Ovary (tissue), 9 donors: ENCODE data around the gene MKLN1. TPM values are rescaled to one million over a fixed set of nuclear protein-coding genes. Genes with fewer than 3 reads are reported as not detected.

ENCODE experiments used
- DNase-seq, 5 donors: peaks; one replicate each; pipeline ENCODE4 v3.0.0-alpha.2; 2019 to 2020
- H3K27ac ChIP-seq, 2 donors: fragments of 200-600 bp; one replicate each; pipeline versions ENCODE4 v1.5.1 to v1.8.0; 2019 to 2022
- H3K27me3 ChIP-seq: fragments of 200-600 bp; one replicate; pipeline ENCODE4 v1.8.0; 2022
- H3K36me3 ChIP-seq: fragments of 200-600 bp; sonication (generic); one replicate; pipeline ENCODE4 v1.5.1; 2019
- H3K4me1 ChIP-seq: one replicate; pipeline ENCODE4 v1.8.1; 2013; ENCODE audit warnings: mild to moderate bottlenecking, moderate library complexity; ENCODE audit not compliant: insufficient read depth
- H3K4me3 ChIP-seq: fragments of 200-600 bp; sonication (generic); one replicate; pipeline ENCODE4 v1.5.1; 2017
- H3K9me3 ChIP-seq, 2 donors: fragments of 200-600 bp in 1 of 2; sonication (generic) in 1 of 2; one replicate each; pipeline versions ENCODE4 v1.5.1 to v1.8.1; 2013 to 2019; ENCODE audit warnings: mild to moderate bottlenecking in 1 of 2, moderate library complexity in 1 of 2
- EP300 ChIP-seq: sonication (generic); formaldehyde crosslinking; IDR thresholded peaks from one replicate; pipeline ENCODE4 v1.6.1; 2017; ENCODE audit warnings: antibody characterized with exemption
- POLR2A ChIP-seq: fragments of 450-650 bp; IDR thresholded peaks from one replicate; pipeline ENCODE4 v1.6.1; 2017; ENCODE audit warnings: antibody characterized with exemption, mild to moderate bottlenecking, moderate library complexity
- WGBS, 3 donors: extraction: QIAGEN DNeasy Blood & Tissue Kit in 1 of 3; methylation state at CpG; one replicate each; pipeline versions ENCODE4 v1.1.5 to v1.1.7; 2013 to 2017; 5-methylcytosine and 5-hydroxymethylcytosine counted together
- intact Hi-C, 4 donors: fragments of 100-400 bp; cut with DNase I; formaldehyde crosslinking; loops; one replicate each; pipeline versions ENCODE4 v1.11.0 to v1.15.1; 2022 to 2023
- polyA plus RNA-seq, 2 donors: library from polyadenylated mRNA; stranded (reverse); fragments of 200-250 nt in 1 of 2; fragments of 350-450 nt in 1 of 2; fragmentation: Illumina TruSeq in 1 of 2; extraction: RNeasy Lipid Tissue Mini Kit (QIAGEN cat#74804) in 1 of 2; gene quantifications; one replicate each; pipeline ENCODE4 v1.2.3, GENCODE V29; 2013 to 2014
- total RNA-seq, 7 donors: library from RNA; depleted of rRNA in 2 of 7; stranded (reverse); fragments of >200 nt in 2 of 7; fragmentation: NEBNext Ultra II Directional in 3 of 7; extraction: Animal tissue kit (Norgen Biotek cat#: 25700) in 3 of 7; gene quantifications; one replicate each; pipeline versions ENCODE4 v1.1.0 to v1.2.4, GENCODE V29; 2016 to 2023
- TF ChIP-seq, protein P1 (sequence below), 3 donors: fragments of 450-650 bp in 2 of 3; fragments of 200-600 bp in 1 of 3; IDR thresholded peaks; one replicate each; pipeline versions ENCODE4 v1.5.1 to v1.8.0; 2016 to 2022; ENCODE audit warnings: antibody characterized with exemption in 3 of 3, mild to moderate bottlenecking in 1 of 3
- donor health status: DM: no; HTN: no; CAD: no; lungs with moderate emphysema.
- donor health status: DM: no; HTN: no; CAD: no.
- donor health status: Bipolar disorder and iron deficiency.
- donor health status: DM: yes; HTN: yes; CAD: no.
- donor health status: DM: no; HTN: no; CAD: no.
- donor health status: DM: yes; HTN: yes; CAD: no.

MKLN1 gene
- total and polyA plus RNA-seq, 9 donors = 12.7 to 87.1 (median 53.8) TPM

DNA sequence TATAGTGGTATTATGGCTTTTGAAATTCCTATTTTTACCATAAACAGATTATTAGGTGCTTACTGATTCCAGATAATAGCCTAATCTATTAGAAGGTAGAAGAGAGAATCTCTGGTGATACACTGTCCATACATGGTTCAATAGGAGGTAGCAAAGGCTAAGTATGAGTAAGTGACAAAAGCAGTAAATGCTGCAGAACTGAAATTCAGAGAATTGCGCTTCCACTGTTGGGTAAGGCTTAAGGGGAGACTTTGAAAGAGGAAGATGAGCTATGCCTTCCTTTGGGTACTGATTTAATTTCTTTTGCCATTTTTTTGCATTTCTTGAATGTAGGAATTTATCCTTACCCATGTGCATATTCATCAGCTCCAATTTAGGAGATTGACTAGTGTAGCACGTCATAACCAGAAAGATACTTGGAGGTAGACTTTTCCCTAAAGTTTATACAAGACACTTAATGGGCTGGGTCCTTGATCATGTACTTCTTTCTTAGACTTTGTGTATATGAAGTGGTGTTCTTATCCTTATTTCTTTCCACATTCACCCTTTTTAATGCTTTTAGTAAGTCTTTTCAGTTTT lies 15.3 kb downstream of the MKLN1 start:
- H3K4me3 ChIP-seq = no peak overlapping the region
- intact Hi-C loops = no loop called here

DNA sequence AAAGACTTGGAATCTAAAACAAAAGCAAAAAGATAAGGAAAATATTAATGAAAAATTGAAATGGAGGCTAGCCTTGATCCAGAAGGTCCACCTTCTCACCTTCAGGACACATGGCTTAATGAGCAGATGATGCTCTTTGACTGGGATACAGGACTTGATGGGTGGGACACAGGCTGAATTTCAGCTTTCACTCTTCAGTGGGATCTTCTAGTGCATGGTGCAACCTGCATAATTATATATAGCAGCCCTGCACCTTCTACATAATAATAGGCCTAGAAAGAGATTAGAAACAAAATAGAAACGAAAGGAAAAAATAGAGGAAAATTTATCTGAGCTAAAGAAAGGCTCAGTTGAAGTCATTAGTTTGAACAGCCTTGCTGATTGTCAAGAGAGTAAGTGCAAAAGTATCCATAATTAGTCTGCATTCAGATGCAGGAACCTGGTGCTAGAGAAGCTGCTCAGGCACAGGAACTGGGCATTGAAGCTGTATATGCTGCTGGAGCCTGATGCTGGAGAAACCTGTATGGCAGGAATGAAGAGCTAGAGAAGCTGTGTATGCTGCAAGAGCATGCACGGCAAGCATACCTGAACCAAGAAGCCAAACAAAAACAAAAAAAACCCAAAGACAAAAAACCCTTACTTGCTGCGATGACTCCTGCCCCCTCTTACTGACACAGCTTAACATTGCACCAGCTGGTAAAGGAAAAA lies 19.4 kb downstream of the MKLN1 start:
- H3K4me1 ChIP-seq = peaks cover 4% of the 10 kb centered on the region
- intact Hi-C loops = no loop called here
- WGBS, 3 donors = 26 to 56% (median 34%) methylated on average over 3 of the region's 3 CpGs
- no peaks in the 10 kb centered on the region for H3K36me3 ChIP-seq
- H3K27me3 ChIP-seq = no peaks in the 10 kb centered on the region
- H3K9me3 ChIP-seq = no peaks in the 10 kb centered on the region
- H3K4me3 ChIP-seq = no peak overlapping the region
- TF ChIP-seq, protein P1, sequence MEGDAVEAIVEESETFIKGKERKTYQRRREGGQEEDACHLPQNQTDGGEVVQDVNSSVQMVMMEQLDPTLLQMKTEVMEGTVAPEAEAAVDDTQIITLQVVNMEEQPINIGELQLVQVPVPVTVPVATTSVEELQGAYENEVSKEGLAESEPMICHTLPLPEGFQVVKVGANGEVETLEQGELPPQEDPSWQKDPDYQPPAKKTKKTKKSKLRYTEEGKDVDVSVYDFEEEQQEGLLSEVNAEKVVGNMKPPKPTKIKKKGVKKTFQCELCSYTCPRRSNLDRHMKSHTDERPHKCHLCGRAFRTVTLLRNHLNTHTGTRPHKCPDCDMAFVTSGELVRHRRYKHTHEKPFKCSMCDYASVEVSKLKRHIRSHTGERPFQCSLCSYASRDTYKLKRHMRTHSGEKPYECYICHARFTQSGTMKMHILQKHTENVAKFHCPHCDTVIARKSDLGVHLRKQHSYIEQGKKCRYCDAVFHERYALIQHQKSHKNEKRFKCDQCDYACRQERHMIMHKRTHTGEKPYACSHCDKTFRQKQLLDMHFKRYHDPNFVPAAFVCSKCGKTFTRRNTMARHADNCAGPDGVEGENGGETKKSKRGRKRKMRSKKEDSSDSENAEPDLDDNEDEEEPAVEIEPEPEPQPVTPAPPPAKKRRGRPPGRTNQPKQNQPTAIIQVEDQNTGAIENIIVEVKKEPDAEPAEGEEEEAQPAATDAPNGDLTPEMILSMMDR (IDR thresholded peaks at IDR 0.05) = no peak
- TF ChIP-seq POLR2A (no peak), EP300 (no peak)
- DNase-seq = no peak
- no peak overlapping the region for H3K27ac ChIP-seq

More for the DNA sequence above, 15.3 kb downstream of the MKLN1 start:
- WGBS, 3 donors = 91 to 94% (median 91%) methylated on average over 2 of the region's 2 CpGs
- H3K4me1 ChIP-seq = peaks cover 7% of the 10 kb centered on the region
- TF ChIP-seq, protein P1 (IDR thresholded peaks at IDR 0.05) = no peak
- no peak for TF ChIP-seq EP300
- TF ChIP-seq POLR2A = no peak
- DNase-seq = no peak
- H3K27ac ChIP-seq = no peak overlapping the region
- H3K36me3 ChIP-seq = no peaks in the 10 kb centered on the region
- H3K27me3 ChIP-seq = no peaks in the 10 kb centered on the region
- no peaks in the 10 kb centered on the region for H3K9me3 ChIP-seq

DNA sequence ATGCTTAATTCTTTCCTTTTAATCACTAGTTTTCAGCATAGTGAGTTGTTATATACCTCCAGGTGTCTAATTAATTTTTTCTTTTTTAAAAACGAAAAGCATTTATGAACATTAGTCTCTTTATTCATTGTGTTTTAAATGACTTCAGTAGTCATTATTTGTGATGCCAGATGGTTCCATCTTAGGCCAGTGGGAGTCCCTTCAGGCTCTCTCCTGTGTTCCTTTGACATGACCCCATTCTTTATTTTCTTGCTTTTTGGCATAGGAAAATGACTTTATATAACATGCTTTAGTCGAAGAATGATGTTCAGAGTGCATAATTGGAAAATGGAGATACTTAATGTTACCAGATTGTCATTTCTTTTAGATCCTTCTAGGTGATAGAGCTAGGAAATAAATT lies 24.4 kb downstream of the MKLN1 start:
- no peaks in the 10 kb centered on the region for H3K9me3 ChIP-seq
- H3K36me3 ChIP-seq = no peaks in the 10 kb centered on the region
- no peak for TF ChIP-seq POLR2A
- no peak for TF ChIP-seq EP300
- TF ChIP-seq, protein P1 (IDR thresholded peaks at IDR 0.05) = no peak
- no peaks in the 10 kb centered on the region for H3K27me3 ChIP-seq
- DNase-seq = no peak
- no peak overlapping the region for H3K4me3 ChIP-seq
- H3K27ac ChIP-seq = no peak overlapping the region
- intact Hi-C loops = no loop called here
- peaks cover 8% of the 10 kb centered on the region for H3K4me1 ChIP-seq
- 48 to 66% (median 62%) methylated on average over 2 of the region's 2 CpGs for WGBS, 3 donors

- WGBS, 3 donors = 48 to 57% (median 56%) methylated on average over 3 of the region's 3 CpGs
- Histone ChIP-seq H3K9me3 (no peaks in the 10 kb centered on the region), H3K36me3 (no peaks in the 10 kb centered on the region), H3K4me3 (no peak overlapping the region), H3K27me3 (no peaks in the 10 kb centered on the region), H3K27ac (no peak overlapping the region), H3K4me1 (peaks cover 6% of the 10 kb centered on the region)
- intact Hi-C loops = no loop called here
- DNase-seq = no peak
- TF ChIP-seq POLR2A = no peak
- TF ChIP-seq, protein P1 (IDR thresholded peaks at IDR 0.05) = no peak
- no peak for TF ChIP-seq EP300
Observed at GRCh38 chr7:131354390-131354789, 26.7 kb downstream of the MKLN1 start.
